HG03565 (cell line): Measurements from ENCODE around the gene ZNF100.
"Not testable (repeated sequence)": the region's sequence is repeated elsewhere in the genome, so short reads cannot be mapped to it uniquely, and the experiment has no call there.

Experiments used
- ATAC-seq: cut with Tn5 transposase; IDR thresholded peaks from one replicate; pipeline ENCODE4 v1.9.1; 2021; ENCODE audit warnings: mild to moderate bottlenecking, moderate library complexity; ENCODE audit not compliant: unreplicated experiment

The ZNF100 gene

GRCh38 chr19:21767065-21767800 lies at the start of gene ZNF100:
Gene ZNF100 (minus strand): TSS chr19:21767579. CDS start chr19:21767429, 150 bp downstream.
- peak; percentile 94 for ATAC-seq

GRCh38 chr19:21812448-21812847 lies 45.1 kb upstream of the ZNF100 start:
- no peak for ATAC-seq

GRCh38 chr19:21808400-21809000 lies 41.1 kb upstream of the ZNF100 start:
- not testable (repeated sequence) for ATAC-seq

- no peak for ATAC-seq
Measured at GRCh38 chr19:21789466-21790085, 22.2 kb upstream of the ZNF100 start.

GRCh38 chr19:21786936-21787335 lies 19.6 kb upstream of the ZNF100 start:
- ATAC-seq, result no peak

- ATAC-seq, result not testable (repeated sequence)
Measured at GRCh38 chr19:21775792-21776191, 8.4 kb upstream of the ZNF100 start.

GRCh38 chr19:21766705-21767064 lies 694 bp downstream of the ZNF100 start:
- ATAC-seq, result not testable (repeated sequence)

GRCh38 chr19:21765151-21765550 lies 2.2 kb downstream of the ZNF100 start:
- ATAC-seq, result no peak

GRCh38 chr19:21761547-21761946 lies 5.8 kb downstream of the ZNF100 start:
- ATAC-seq, result not testable (repeated sequence)

GRCh38 chr19:21758296-21758695 lies 9.1 kb downstream of the ZNF100 start:
- no peak for ATAC-seq

- ATAC-seq, result not testable (repeated sequence)
Measured at GRCh38 chr19:21755555-21755954, 11.8 kb downstream of the ZNF100 start.

GRCh38 chr19:21751384-21751783 lies 16.0 kb downstream of the ZNF100 start:
- no peak for ATAC-seq

- no peak for ATAC-seq
Measured at GRCh38 chr19:21750586-21751128, 16.7 kb downstream of the ZNF100 start.

GRCh38 chr19:21749090-21749489 lies 18.3 kb downstream of the ZNF100 start:
- ATAC-seq, result no peak

- ATAC-seq, result no peak
Measured at GRCh38 chr19:21748088-21748487, 19.3 kb downstream of the ZNF100 start.

- ATAC-seq, result no peak
Measured at GRCh38 chr19:21740559-21740958, 26.8 kb downstream of the ZNF100 start.

GRCh38 chr19:21726942-21727747 lies 40.2 kb downstream of the ZNF100 start:
- ATAC-seq, result not testable (repeated sequence)

- ATAC-seq, result no peak
Measured at GRCh38 chr19:21713761-21714160, 53.6 kb downstream of the ZNF100 start.

- no peak for ATAC-seq
Measured at GRCh38 chr19:21709464-21709863, 57.9 kb downstream of the ZNF100 start.

GRCh38 chr19:21707878-21708277 lies 59.5 kb downstream of the ZNF100 start:
- ATAC-seq, result not testable (repeated sequence)

- ATAC-seq, result no peak
Measured at GRCh38 chr19:21707065-21707464, 60.3 kb downstream of the ZNF100 start.
